K562 (cell line): Measurements from ENCODE around the gene FAM120B. TPM values are rescaled to one million over a fixed set of nuclear protein-coding genes. Genes with fewer than 3 reads are reported as not detected.
A peak's percentile ranks its signal among the peaks of the same experiment; 100 is the strongest.
"Not testable (repeated sequence)": the region's sequence is repeated elsewhere in the genome, so short reads cannot be mapped to it uniquely, and the experiment has no call there.

Source experiments
- ATAC-seq: fragments of 200-7000 bp; cut with Tn5 transposase; 3 replicates; pipeline ENCODE4 v1.9.1; 2020; ENCODE audit warnings: moderate library complexity
- BruUV-seq: library from RNA; stranded (reverse); fragments of 400-500 nt; replicated peaks from 2 replicates; lab custom pipeline; 2021; lab: Mats Ljungman, UMichigan
- CTCF ChIA-PET: fragments of 300-600 bp; formaldehyde crosslinking; extraction: SDS; loops from one replicate; lab custom pipeline; 2021; ENCODE audit warnings: low intra/inter-chr PET ratio; lab: Yijun Ruan, JAX
- POLR2A ChIA-PET: fragments of 300-600, 350-650 bp; sonication (Branson Sonifier 250); formaldehyde crosslinking; extraction: SDS; loops from one replicate; lab custom pipeline; 2021; ENCODE audit warnings: antibody characterized with exemption, inconsistent platforms; lab: Yijun Ruan, JAX
- DNase-seq, 4 experiments: peaks; one replicate each; pipeline versions ENCODE4 v3.0.0 to v3.0.0-alpha.2; 2011 to 2018; ENCODE audit warnings: low spot score in 3 of 4, mixed read lengths in 3 of 4; ENCODE audit errors: extremely low read depth in 1 of 4
- FAIRE-seq: peaks from 2 replicates; lab custom pipeline; 2011; peaks lifted over from hg19 to GRCh38; lab: Jason Lieb, UNC
- H2AFZ ChIP-seq: 2 replicates; pipeline ENCODE4 v1.6.0; 2011; ENCODE audit warnings: low read depth, low read length, control low read depth, inconsistent platforms
- H3K27ac ChIP-seq: fragments of 200-600 bp; 3 replicates; pipeline ENCODE4 v1.8.0; 2011; ENCODE audit warnings: low read depth, mild to moderate bottlenecking, control low read depth, inconsistent platforms, low read length, moderate library complexity, mixed read lengths; ENCODE audit errors: extremely low read depth
- H3K27me3 ChIP-seq, 2 experiments: fragments of 300-600 bp in 1 of 2; 2 replicates in 1 of 2; 3 replicates in 1 of 2; pipeline versions ENCODE4 v1.6.0 to v1.8.0; 2011; ENCODE audit warnings: inconsistent platforms in 2 of 2, low read length in 2 of 2, mild to moderate bottlenecking in 1 of 2, mixed read lengths in 1 of 2, moderate library complexity in 1 of 2; ENCODE audit not compliant: control insufficient read depth in 2 of 2, insufficient read depth in 2 of 2
- H3K36me3 ChIP-seq: fragments of 300-600 bp; 3 replicates; pipeline ENCODE4 v1.8.0; 2011; ENCODE audit warnings: mild to moderate bottlenecking, low read length, inconsistent platforms; ENCODE audit not compliant: control insufficient read depth, insufficient read depth
- H3K4me1 ChIP-seq, 2 experiments: fragments of 200-600 bp in 1 of 2; replicated peaks in 1 of 2; 2 replicates in 1 of 2; 3 replicates in 1 of 2; pipeline versions ENCODE4 v1.5.1 to v1.8.0; 2011; ENCODE audit warnings: inconsistent platforms in 2 of 2, low read length in 2 of 2, mild to moderate bottlenecking in 1 of 2, mixed read lengths in 1 of 2, moderate library complexity in 1 of 2; ENCODE audit not compliant: control insufficient read depth in 2 of 2, insufficient read depth in 2 of 2
- H3K4me2 ChIP-seq: 2 replicates; pipeline ENCODE4 v1.6.1; 2011; ENCODE audit warnings: low read length, control low read depth, inconsistent platforms, mixed read lengths; ENCODE audit not compliant: insufficient read depth
- H3K4me3 ChIP-seq: fragments of 200-600 bp; sonication (generic), shearing (Covaris generic); 2 replicates; pipeline ENCODE4 v1.5.1; 2016; ENCODE audit warnings: control low read depth, inconsistent platforms
- H3K79me2 ChIP-seq: fragments of 200-600 bp; 3 replicates; pipeline ENCODE4 v1.8.0; 2011; ENCODE audit warnings: low read length, inconsistent platforms; ENCODE audit not compliant: control insufficient read depth, insufficient read depth
- H3K9ac ChIP-seq, 2 experiments: 2 replicates each; pipeline versions ENCODE4 v1.6.0 to v1.6.1; 2011; ENCODE audit warnings: low read depth in 2 of 2, low read length in 2 of 2, control low read depth in 1 of 2, inconsistent platforms in 1 of 2, mild to moderate bottlenecking in 1 of 2, mixed read lengths in 1 of 2; ENCODE audit not compliant: insufficient read depth in 1 of 2
- H3K9me1 ChIP-seq: one replicate; pipeline ENCODE4 v1.6.0; 2011; ENCODE audit warnings: inconsistent platforms, mild to moderate bottlenecking, low read length, moderate library complexity; ENCODE audit not compliant: control insufficient read depth, insufficient read depth
- H3K9me3 ChIP-seq: replicated peaks from 2 replicates; pipeline ENCODE4 v1.5.1; 2011; ENCODE audit warnings: low read depth, low read length, inconsistent platforms; ENCODE audit not compliant: control insufficient read depth, insufficient read depth
- H4K20me1 ChIP-seq: replicated peaks from 2 replicates; pipeline ENCODE4 v1.6.1; 2011; ENCODE audit warnings: low read length, inconsistent platforms, mixed read lengths; ENCODE audit not compliant: control insufficient read depth, insufficient read depth
- HNRNPH1 ChIP-seq: fragments of 200-400 bp; formaldehyde crosslinking; optimal IDR thresholded peaks from 2 replicates; pipeline ENCODE3; 2017; ENCODE audit warnings: low read depth, mild to moderate bottlenecking, low read length, moderate library complexity
- ZFP1 ChIP-seq: fragments of 450-650 bp; formaldehyde crosslinking; IDR thresholded peaks from 2 replicates; pipeline ENCODE4 v1.4.0; 2020; ENCODE audit warnings: mild to moderate bottlenecking, mixed read lengths
- in situ Hi-C: fragments of 300-500 bp; cut with MboI; formaldehyde crosslinking; loops from 4 replicates; pipeline ENCODE4 v1.15.0; 2018; ENCODE audit warnings: inconsistent platforms, mixed read lengths
- intact Hi-C: fragments of 100-400 bp; cut with micrococcal nuclease; formaldehyde crosslinking; loops from 2 replicates; pipeline ENCODE4 v1.14.2; 2022
- polyA plus RNA-seq, 8 experiments: library from polyadenylated mRNA; depleted of rRNA in 4 of 8; stranded (reverse) in 5 of 8; unstranded in 3 of 8; fragments of >200 nt; fragmentation: Nextera tagmentation in 2 of 8; fragmentation: Illumina TruSeq in 1 of 8; extraction: Ambion mirVana in 2 of 8; extraction: Trizol in 1 of 8; gene quantifications; 2 replicates each; pipeline versions ENCODE4 v1.2.1 to v1.2.3, GENCODE V29; 2011 to 2014; ENCODE audit warnings: inconsistent platforms in 1 of 8, missing spikeins in 1 of 8
- total RNA-seq, 7 experiments: library from RNA; depleted of rRNA in 6 of 7; stranded (reverse); fragments of >200 nt in 6 of 7; fragmentation: Illumina TruSeq in 2 of 7; extraction: Trizol in 2 of 7; gene quantifications; 2 replicates each; pipeline versions ENCODE4 v1.2.1 to v1.2.3, GENCODE V29; 2011 to 2021; ENCODE audit warnings: low replicate concordance in 1 of 7
- TF ChIP-seq, protein P1 (sequence below): sonication (generic); formaldehyde crosslinking; IDR thresholded peaks from 2 replicates; pipeline ENCODE4 v1.8.0; 2022; ENCODE audit warnings: missing genetic modification reagents, mild to moderate bottlenecking, borderline replicate concordance
- TF ChIP-seq, protein P2 (sequence below): fragments of 450-650 bp; formaldehyde crosslinking; IDR thresholded peaks from 2 replicates; pipeline ENCODE4 v1.4.0; 2020; ENCODE audit warnings: mild to moderate bottlenecking, moderate library complexity

FAM120B gene
- total and polyA plus RNA-seq, 9 of the 15 experiments (the other 6 are each of a cell fraction or from before 2014, with no cell fraction given) = 3.5 to 22.6 (median 14.7) TPM

DNA sequence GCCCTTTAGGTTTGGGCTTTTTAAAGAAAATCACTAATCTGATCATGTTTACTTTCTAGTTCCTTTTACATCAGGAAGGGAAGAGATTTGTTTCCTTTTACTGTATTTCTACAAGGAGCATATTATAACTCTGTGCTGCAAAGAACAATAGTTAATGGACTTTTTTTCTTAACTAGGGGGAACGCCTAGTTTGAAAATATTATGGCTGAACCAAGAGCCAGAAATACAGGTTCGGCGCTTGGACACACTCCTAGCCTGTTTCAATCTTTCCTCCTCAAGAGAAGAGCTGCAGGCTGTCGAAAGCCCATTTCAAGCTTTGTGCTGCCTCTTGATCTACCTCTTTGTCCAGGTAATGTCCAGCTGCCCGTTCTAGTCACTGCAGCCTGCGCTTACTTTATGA lies 41.4 kb downstream of the FAM120B start (continued):
- no peak for TF ChIP-seq HNRNPH1
- TF ChIP-seq, protein P1, sequence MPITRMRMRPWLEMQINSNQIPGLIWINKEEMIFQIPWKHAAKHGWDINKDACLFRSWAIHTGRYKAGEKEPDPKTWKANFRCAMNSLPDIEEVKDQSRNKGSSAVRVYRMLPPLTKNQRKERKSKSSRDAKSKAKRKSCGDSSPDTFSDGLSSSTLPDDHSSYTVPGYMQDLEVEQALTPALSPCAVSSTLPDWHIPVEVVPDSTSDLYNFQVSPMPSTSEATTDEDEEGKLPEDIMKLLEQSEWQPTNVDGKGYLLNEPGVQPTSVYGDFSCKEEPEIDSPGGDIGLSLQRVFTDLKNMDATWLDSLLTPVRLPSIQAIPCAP = no peak
- TF ChIP-seq, protein P2, sequence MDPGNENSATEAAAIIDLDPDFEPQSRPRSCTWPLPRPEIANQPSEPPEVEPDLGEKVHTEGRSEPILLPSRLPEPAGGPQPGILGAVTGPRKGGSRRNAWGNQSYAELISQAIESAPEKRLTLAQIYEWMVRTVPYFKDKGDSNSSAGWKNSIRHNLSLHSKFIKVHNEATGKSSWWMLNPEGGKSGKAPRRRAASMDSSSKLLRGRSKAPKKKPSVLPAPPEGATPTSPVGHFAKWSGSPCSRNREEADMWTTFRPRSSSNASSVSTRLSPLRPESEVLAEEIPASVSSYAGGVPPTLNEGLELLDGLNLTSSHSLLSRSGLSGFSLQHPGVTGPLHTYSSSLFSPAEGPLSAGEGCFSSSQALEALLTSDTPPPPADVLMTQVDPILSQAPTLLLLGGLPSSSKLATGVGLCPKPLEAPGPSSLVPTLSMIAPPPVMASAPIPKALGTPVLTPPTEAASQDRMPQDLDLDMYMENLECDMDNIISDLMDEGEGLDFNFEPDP (CRISPR knock-in tag) = no peak

DNA sequence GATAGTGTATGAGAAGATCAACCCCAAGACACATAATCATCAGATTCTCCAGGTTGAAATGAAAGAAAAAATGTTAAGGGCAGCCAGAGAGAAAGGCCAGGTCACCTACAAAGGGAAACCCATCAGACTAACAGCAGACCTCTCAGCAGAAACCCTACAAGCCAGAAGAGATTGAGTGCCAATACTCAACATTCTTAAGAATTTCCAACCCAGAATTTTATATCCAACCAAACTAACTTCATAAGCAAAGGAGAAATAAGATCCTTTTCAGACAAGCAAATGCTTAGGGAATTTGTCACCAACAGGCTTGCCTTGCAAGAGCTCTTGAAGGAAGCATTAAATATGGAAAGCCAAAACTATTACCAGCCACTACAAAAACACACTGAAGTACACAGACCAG lies 44.9 kb downstream of the FAM120B start:
- H3K9me3 ChIP-seq = peaks cover 13% of the 10 kb centered on the region; the same call in 1 of the 2 replicates
- DNase-seq, POLR2A ChIA-PET, H3K4me3 ChIP-seq, H3K27me3 ChIP-seq, H3K9me1 ChIP-seq, BruUV-seq, ATAC-seq, H3K4me2 ChIP-seq, H3K79me2 ChIP-seq, H3K27ac ChIP-seq, intact Hi-C loops, H3K9ac ChIP-seq, H3K4me1 ChIP-seq, CTCF ChIA-PET, H2AFZ ChIP-seq, H4K20me1 ChIP-seq, FAIRE-seq, in situ Hi-C loops: not testable (repeated sequence)
- TF ChIP-seq ZFP1 (CRISPR knock-in tag) = peak; percentile 60; the same call in 1 of the 2 replicates
- H3K36me3 ChIP-seq = peaks cover 31% of the 10 kb centered on the region
